ENCODE results near the gene SNN. TPM values are rescaled to one million over a fixed set of nuclear protein-coding genes. Genes with fewer than 3 reads are reported as not detected.
A peak's percentile ranks its signal among the peaks of the same experiment; 100 is the strongest.

SNN gene
- 20.7 and 30.9 TPM in 2 replicates for total RNA-seq (2014; rRNA removed; shearing (Covaris generic))

DNA sequence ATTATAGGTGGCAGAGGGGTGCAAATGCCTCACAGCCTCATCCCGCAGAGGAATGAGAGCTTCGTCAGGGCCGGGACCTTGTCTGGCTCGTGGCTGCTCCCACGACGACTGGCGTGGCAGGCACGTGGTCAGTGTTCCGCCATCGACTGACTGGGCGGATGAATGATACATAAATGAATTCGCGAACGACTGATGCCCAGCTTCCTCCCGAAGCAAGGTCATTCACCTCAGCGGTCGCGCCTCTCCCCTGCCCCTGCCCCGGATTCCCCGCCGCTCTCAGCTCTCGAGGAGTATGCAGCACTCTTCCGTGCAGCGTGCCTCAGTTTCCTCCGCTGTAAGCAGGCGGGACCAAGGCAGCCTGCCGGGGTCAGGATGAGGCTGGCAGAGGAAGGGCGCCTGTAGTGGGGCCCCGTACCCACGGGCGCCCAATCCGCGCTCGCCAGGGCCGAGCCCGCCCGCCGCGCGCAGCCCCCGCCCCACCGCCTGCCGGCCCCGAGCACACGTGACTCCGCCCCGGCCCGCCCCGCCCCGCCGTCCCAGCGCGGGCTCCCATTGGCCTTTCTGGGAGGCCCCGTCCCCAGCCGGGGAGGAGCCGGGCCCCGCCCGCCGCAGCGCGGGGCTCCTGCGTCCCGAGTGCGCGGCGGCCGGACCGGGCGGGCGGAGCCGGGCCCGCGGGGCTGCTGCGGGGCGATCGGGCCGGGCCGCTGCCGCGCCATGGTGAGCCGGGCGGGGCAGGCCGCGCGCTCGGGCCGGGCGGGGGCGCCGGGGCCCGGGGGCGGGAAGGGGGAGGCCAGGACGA is at the start of gene SNN:
Gene SNN (plus strand): TSS at position 632 of the 799 bp plus-strand sequence. CDS start 7,605 bp downstream, outside the sequence.
- peak; percentile 51 for DNase-seq (ENCODE audit: low spot score)

DNA sequence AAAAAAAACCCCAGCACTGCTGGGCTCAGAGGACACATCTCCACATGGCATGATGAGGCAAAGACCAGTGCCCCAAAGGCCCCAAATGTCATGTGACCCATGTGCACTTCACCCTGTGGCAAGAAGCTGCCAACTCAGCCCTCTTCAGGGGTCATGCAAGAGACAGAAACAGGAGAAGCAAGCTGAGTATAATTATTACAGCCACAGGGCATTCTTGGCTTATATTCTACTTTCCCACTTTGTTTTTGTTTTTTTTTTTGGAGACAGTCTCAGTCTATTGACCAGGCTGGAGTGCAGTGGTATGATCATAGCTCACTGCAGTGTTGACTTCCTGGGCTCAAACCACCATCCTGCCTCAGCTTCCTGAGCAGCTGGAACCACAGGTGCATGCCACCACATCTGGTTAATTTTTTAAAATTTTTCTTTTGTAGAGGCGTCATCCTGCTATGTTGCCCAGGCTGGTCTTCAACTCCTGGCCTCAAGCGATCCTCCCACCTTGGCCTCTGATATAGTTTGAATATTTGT is 48.9 kb upstream of the SNN start:
- no peak for DNase-seq (ENCODE audit: low spot score)

DNA sequence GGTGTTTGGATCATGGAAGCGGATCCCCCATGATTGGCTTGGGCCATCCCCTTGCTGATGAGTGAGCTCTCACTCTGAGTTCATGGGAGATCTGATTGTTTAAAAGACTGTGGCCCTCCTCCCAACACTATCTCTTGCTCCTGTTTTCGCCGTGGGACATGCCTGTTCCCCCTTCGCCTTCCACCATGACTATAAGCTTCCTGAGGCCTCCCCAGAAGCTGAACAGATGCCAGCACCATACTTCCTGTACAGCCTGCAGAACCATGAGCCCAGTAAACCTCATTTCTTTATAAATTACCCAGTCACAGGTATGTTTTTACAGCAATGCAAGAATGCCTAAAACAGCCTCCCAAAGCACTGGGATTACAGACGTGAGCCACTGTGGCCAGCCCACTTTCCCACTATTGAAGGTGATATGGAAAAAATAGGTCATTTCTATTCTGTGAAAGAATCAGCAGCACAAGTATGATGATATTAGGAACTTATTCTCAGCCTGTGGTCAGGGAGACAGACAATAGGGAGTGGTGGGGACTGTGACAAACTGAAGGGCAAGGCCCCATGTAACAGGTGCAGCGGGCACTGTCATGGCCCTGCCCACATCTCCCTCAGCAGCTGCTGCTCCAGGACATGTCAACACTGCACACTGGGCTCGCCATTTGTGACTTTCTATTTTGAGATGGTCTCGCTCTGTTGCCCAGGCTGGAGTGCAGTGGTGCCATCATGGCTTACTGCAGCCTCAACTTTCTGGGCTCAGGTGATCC is 47.8 kb upstream of the SNN start:
- no peak for DNase-seq (ENCODE audit: low spot score)

DNA sequence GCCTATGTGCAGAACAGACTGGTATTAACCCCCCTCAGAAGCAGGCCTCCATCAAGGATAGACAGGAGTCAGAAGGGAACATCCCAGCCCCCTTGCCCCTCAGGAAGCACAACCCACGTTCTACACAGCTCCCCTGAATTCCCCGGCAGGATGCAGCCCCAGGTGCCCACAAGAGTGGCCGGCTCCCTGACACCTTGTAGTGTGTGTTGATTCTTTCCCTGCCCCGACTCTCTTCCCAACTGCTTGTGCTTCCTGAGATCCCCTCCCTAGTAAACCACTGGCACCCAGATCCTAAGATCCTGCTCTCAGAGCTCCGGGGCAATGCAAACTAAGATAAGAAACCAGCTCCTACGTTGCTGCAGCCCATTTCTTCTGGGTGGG is 46.7 kb upstream of the SNN start:
- DNase-seq (ENCODE audit: low spot score), result no peak

DNA sequence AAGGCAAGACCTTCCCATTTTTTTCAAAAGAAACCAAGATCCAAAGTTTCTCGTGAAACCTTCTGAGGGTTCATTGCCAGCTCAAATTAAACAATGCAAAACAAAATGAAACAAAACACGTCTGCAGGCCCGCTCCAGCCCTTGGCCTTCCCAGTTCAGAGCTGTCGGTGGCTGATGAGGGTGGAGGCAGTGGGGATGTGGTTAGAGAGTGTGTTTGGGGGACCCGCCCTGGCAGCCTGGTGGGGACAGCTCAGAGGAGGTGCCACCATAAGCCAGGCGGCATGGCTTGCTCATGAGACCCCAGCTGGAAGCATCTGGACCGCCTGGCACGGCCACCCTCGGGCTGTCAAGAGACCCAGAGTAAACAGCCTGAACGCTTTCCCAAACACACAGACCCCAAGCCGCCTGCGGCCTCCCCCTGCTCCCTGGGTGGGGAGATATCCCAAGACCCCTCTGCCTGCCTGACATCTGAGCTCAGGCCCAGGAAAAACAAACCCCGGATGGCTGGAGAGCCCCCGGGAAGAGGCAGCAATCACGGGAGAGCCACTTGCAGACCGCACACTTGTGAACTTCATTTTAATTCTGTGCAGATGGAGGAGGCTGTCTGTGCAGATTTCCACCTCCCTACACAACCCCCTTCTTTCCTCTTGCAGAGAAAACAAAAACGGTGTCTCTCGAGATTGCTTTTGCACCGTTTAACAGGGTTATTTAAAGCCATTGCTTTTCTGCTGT is 46.2 kb upstream of the SNN start:
- no peak for DNase-seq (ENCODE audit: low spot score)

DNA sequence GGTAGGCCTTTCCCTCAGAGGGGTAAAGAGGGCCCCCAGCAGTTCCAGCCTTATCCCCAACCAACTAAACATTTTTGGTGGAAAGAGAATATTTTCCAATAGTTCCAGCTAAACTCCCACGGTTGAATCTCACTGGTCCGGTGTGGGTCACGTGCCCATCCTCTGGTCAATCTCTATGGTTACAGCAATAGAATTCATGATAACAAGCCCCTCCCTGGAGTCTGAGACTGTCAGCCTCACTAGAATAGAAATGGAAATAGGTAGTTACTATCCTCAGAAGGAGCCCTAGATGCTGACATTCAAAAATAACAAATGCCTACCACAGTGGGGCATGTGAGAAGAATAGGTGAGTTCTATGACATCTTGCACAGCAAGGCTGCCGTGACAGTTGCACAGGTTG is 44.0 kb upstream of the SNN start:
- DNase-seq (ENCODE audit: low spot score), result no peak

DNA sequence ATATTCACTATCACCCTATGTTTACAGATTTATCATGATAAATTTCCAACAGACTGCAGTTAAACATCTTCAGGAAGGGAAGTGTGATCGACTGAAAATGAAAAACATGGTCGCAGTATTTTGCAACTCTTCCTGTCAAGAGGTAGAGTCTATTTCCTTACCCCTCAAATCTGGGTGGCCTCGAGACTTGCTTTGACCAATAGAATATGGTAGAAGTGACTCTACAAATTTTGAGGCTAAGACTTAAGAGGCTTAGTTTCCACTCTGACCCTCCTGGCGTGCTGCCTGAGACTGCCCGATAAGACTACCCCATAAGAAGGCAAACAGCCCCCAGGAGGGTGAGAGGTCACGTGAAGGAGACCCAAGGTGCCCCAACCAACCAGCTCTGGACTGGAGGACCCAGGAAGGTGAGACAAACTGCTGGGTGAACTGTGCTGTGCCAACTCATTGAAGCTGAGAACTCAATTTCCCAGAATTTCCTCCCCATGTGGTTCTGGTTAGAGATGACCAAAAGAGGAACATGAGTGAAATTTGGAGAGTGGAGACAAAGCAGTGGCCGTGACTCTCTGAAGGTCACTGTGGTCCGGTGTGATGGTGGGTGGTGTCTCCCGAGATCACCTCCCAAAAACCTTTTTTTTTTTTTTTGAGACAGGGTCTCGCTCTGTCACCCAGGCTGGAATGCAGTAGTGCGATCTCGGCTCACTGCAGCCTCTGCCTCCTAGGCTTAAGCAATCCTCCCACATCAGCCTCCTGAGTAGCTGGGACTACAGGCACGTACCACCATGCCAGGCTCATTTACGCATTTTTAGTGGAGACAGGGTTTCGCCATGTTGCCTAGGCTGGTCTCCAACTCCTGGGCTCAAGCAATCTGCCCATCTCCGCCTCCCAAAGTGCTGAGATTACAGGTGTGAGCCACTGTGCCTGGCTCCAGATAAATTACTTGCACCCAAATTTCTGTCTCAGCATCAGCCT is 43.3 kb upstream of the SNN start:
- no peak for DNase-seq (ENCODE audit: low spot score)

DNA sequence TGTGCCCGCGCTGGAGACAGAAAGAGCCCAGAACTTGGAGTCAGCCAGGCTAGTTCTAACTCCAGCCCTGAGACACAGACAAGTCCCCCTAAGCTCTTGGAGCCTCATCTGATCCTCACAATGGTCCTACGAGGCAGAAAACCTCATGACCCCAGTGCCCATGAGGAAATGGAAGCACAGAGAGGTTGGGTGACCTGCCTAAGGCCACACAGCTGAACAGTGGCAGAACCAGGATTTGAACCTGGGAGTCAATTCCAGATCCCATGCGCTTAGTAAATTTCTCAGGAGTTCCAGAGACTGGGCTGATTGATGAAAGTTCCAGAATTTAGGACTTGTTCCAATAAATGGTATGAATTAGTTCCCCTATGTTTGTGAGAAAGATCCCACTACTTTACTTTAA is 42.5 kb upstream of the SNN start:
- DNase-seq (ENCODE audit: low spot score), result no peak

DNA sequence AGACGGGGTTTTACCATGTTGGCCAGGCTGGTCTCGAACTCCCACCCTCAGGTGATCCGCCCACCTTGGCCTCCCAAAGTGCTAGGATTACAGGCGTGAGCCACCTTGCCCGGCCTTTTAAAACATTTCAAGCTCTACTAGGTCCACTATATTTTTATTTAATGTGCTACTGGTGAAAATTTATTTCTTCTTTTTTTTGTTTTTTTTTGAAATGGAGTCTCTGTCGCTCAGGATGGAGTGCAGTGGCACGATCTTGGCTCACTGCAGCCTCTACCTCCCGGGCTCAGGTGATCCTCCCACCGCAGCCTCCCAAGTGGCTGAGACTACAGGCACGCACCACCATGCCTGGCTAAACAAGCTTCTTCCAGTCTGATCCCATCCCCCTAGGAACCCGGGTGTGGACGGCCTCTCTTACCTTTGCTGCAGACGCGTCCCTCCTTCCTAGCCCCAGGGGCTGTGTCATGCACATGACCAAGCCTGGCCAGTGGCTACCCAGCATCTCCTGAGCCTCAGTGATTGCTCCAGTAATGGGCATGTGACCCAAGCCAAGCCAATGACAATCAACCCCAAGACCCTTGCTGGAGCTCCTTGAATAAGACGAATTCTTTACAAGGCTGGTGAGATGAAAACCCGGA is 41.5 kb upstream of the SNN start:
- DNase-seq (ENCODE audit: low spot score), result no peak

DNA sequence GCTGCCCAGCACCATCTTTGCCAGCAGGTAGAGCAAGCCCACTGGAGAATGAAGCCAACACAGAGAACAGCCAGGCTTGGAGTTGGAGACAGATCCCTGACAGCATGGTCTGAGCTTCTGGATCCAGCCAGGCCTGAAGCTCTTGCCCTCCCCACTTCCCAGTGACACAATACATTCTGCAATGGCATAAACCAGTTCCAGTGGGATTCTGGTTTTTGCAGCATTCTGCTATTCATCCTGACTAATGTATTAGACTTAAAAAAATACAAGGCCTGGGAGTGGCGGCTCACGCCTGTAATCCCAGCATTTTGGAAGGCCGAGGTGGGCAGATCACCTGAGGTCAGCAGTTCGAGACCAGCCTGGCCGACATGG is 41.0 kb upstream of the SNN start:
- DNase-seq (ENCODE audit: low spot score), result no peak

DNA sequence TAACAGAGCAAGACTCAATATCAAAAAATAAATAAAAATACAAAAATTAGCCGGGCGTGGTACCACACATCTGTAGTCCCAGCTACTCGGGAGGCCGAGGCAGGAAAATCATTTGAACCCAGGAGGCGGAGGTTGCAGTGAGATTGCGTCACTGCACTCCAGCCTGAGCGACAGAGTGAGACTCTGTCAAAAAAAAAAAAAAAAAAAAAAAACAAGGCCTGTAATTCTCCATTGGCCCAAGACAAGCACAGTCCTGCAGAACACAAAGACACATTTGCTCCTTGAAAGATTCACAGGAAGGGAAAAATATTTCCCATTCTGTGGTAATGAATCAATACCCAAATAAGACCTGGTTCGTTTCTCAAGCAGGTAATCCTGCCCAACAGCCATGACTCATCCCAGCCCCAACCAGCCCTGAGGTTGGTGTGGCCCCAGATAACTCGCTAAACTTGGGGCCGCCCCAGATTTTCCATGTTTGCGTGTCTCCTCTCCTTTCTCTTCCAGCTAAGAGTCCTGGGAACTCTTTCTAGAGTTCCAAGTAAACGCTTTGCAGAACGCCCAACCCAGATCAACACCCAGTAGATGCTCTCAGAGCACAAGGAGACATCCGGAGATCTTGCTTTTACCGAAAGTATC is 40.3 kb upstream of the SNN start:
- peak; percentile 61 for DNase-seq (ENCODE audit: low spot score)

DNA sequence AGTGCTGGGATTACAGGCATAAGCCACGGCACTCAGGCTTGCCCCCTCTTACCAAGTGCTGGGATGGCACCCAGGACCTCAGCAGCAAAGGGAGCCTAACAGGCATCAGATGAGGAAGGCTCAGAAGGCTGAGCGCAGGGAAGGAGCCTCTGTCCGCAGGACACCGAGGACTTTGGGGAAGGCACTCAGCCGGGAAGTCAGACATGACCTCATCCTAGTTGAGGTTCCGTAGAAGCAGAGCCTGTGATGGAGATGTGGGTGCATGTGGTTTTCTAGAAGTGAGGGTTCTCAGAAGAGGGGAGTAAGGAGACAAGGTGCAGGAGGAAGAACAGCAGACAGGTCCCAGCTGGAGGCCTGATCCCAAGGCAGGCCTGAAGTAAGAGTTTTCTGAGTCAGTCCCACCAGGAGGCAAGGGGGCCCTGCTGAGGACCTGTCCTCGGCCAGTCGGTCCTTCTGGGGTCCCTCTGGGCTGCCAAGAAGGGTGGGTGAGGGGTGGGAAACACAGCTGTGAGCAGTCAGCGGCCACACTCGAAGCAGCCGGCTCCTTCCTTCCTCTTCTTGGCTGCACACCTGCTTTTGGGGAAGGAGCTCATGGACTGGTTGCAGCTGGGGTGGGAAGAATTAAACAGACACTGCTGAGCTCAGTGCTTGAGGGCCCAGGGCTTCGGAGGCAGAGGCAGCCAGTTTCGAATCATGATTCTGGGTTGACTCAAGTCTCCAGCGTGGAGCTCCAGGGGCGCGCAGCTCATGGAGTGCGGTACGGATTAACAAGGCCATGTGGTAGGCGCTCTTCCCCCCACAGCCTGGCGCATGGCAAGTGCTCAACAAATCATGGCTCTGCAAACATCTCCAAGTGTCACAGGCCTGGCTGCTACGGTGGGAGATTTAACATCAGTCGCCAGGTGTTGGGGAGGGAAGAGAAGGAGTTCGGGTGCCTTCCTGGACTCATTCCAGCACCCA is 38.9 kb upstream of the SNN start:
- no peak for DNase-seq (ENCODE audit: low spot score)

DNA sequence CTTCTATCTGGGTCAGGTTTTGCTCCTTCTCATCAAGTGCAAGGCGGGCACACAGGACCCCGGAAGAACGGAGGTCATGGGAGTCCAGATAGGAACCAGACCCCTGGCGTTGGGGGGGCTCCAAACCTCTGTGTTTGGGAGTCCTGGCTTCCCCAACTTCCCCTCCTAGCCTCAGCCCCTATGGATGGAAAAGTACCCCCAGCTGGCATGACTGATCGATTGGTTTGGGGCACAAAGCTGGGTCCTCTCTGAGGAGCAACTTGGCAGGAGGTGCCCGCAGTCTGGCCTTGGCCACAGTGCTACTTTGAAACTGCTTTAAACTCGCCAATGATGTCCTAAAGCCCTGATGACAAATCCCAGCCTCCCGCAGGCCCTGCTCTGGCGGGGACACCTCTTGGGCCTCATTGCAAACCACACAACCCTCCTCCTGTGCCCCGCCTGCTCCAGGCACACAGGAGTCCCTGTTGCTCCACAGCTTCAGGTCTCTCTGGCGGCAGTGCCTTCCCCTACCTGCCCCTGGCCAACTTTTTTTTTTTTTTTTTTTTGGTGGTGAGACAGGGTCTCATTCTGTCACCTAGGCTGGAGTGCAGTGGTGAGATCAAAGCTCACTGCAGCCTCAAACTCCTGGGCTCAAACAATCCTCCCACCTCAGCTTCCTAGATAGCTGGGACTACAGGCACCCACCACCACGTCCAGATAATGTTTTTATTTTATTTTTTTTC is 38.0 kb upstream of the SNN start:
- no peak for DNase-seq (ENCODE audit: low spot score)

DNA sequence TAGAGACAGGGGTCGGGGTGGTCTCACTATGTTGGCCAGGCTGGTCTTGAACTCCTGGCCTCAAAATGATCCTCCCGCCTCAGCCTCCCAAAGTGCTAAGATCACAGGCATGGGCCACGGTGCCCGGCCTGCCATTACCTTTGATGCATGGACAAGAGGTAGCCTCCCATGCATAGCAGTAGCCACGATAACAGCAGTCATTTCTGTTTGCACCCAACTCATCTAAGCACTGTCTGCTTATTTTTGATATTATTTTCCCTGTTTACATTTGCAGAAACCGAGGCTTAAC is 37.5 kb upstream of the SNN start:
- DNase-seq (ENCODE audit: low spot score), result no peak

DNA sequence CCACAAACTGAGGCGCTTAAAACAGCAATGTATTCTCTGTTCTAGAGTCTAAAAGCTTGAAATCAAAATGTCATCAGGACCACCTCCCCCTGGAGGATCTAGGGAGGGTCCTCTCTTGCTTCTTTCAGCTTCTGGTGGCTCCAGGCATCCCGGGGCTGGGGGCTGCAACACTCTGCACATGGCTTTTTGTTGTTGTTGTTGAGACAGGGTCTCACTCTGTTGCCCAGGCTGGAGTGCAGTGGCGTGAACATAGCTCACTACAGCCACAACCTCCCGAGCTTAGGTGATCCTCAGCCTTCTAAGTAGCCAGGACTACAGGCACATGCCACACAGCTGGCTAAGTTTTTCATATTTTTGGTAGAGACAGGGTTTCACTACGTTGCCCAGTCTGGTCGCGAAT is 37.0 kb upstream of the SNN start:
- no peak for DNase-seq (ENCODE audit: low spot score)

DNA sequence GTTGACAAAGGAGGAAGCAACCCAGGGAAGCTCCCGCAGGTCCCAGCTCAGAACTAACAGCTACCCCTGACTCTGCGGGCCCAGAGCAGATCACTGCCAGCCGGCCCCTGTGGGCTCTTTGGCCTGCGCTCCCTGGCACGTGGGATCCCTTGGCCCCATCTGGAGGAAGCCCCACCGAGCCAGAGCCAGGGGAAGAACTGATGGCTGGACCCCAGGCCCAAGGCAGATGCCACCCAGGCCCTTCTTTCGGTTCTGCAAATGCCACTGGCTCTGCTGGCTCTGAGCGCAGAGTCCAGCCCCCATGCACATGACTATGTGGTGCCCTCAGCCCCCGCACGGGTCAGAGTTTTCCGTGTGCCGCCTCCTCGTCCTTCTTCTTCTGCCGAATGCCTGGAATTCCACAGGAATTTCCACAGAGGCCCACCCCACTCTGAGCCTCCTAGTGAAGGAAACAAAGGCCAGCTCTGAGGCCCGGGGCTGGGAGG is 35.8 kb upstream of the SNN start:
- DNase-seq (ENCODE audit: low spot score), result no peak

DNA sequence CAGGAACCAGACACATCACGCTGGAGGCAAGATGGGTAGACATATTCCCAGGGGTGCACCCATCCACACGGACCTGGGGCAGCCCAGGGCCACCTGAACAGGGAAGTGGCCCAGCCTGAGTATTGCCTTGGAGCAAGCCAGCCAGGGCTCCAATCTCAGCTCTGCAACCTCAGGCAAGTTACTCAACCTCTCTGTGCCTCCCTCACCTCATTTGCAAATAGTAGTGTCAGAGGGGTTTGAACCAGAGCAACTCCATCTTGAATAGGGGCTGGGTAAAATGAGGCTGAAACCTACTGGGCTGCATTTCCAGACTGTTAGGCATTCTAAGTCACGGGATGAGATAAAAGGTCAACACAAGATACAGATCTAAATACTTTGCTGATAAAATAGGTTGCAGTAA is 35.1 kb upstream of the SNN start:
- no peak for DNase-seq (ENCODE audit: low spot score)

DNA sequence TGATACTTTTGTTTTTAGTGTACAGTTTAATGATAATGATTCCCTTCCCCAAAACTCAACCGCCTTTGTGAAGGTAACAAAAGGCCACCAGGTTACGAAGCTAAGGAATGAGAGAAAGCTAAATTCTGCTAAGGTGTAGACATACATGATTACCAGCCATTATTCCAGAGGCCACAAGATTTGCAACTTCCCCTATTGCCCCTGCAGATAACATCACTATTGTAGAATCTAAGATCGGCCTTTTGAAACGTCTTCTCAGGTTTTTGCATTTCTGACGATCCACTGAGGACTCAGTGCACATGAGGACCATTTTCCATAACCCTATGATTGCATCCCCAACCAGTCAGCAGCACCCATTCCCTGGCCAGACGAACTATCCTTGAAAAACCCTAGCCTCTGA is 33.9 kb upstream of the SNN start:
- DNase-seq (ENCODE audit: low spot score), result no peak
